COR-L47 (cell line): ENCODE data around the gene MPIG6B.

Experiments
- DNase-seq: peaks from one replicate; lab custom pipeline; 2025; lab: John Stamatoyannopoulos, UW

Gene MPIG6B

GRCh38 chr6:31768363-31769257, 45.4 kb downstream of the MPIG6B start:
- no peak for DNase-seq

- DNase-seq = peak; percentile 42
Observed at GRCh38 chr6:31769684-31770371, 46.7 kb downstream of the MPIG6B start.

- DNase-seq = no peak
Observed at GRCh38 chr6:31770860-31771259, 47.7 kb downstream of the MPIG6B start.

GRCh38 chr6:31771992-31772358, 48.8 kb downstream of the MPIG6B start:
- DNase-seq = no peak

GRCh38 chr6:31775184-31775583, 52.0 kb downstream of the MPIG6B start:
- no peak for DNase-seq

- DNase-seq = no peak
Observed at GRCh38 chr6:31775633-31776484, 52.7 kb downstream of the MPIG6B start.
